ENCODE measurements around the gene FBLN5. TPM values are rescaled to one million over a fixed set of nuclear protein-coding genes. Genes with fewer than 3 reads are reported as not detected.

The FBLN5 gene
- total and polyA plus RNA-seq, 4 donors = 3.9 to 21.8 (median 14.8) TPM

- Histone ChIP-seq H3K9ac (ENCODE audit: low read depth in 1 of 2, low read length in 2 of 2) (peak overlapping the region in 1 of 2 donors; percentile 9), H3K9me3 (ENCODE audit: control insufficient read depth in 4 of 4, low read length in 3 of 4) (no peaks in the 10 kb centered on the region), H3K36me3 (ENCODE audit: control insufficient read depth in 4 of 4, insufficient read depth in 3 of 4, low read depth in 1 of 4, low read length in 3 of 4) (no peaks in the 10 kb centered on the region), H3K27ac (ENCODE audit: low read depth in 1 of 2, low read length in 2 of 2) (no peak overlapping the region), H3K4me3 (ENCODE audit: low read depth in 1 of 3, low read length in 3 of 3) (no peak overlapping the region), H3K4me1 (ENCODE audit: control insufficient read depth in 4 of 4, insufficient read depth in 4 of 4, low read length in 3 of 4) (peaks cover 0 to 12% (median 7%) of the 10 kb centered on the region in 4 donors), H3K27me3 (ENCODE audit: control insufficient read depth in 4 of 4, insufficient read depth in 4 of 4, low read length in 3 of 4) (no peaks in the 10 kb centered on the region)
- TF ChIP-seq SP1 (IDR thresholded peaks at IDR 0.05) (no peak), GABPA (IDR thresholded peaks at IDR 0.05 in 1 of 2, conservative IDR thresholded peaks at IDR 0.05 in 1 of 2) (no peak), YY1 (IDR thresholded peaks at IDR 0.05) (no peak), ATF3 (IDR thresholded peaks at IDR 0.05) (no peak), JUND (IDR thresholded peaks at IDR 0.05) (no peak), RAD21 (IDR thresholded peaks at IDR 0.05) (no peak), HNF4A (conservative IDR thresholded peaks at IDR 0.05) (no peak), HNF4G (IDR thresholded peaks at IDR 0.05) (no peak), EGR1 (IDR thresholded peaks at IDR 0.05; ENCODE audit: low read depth in 2 of 2) (no peak), FOXA1 (IDR thresholded peaks at IDR 0.05) (no peak)
- TF ChIP-seq, protein P1, sequence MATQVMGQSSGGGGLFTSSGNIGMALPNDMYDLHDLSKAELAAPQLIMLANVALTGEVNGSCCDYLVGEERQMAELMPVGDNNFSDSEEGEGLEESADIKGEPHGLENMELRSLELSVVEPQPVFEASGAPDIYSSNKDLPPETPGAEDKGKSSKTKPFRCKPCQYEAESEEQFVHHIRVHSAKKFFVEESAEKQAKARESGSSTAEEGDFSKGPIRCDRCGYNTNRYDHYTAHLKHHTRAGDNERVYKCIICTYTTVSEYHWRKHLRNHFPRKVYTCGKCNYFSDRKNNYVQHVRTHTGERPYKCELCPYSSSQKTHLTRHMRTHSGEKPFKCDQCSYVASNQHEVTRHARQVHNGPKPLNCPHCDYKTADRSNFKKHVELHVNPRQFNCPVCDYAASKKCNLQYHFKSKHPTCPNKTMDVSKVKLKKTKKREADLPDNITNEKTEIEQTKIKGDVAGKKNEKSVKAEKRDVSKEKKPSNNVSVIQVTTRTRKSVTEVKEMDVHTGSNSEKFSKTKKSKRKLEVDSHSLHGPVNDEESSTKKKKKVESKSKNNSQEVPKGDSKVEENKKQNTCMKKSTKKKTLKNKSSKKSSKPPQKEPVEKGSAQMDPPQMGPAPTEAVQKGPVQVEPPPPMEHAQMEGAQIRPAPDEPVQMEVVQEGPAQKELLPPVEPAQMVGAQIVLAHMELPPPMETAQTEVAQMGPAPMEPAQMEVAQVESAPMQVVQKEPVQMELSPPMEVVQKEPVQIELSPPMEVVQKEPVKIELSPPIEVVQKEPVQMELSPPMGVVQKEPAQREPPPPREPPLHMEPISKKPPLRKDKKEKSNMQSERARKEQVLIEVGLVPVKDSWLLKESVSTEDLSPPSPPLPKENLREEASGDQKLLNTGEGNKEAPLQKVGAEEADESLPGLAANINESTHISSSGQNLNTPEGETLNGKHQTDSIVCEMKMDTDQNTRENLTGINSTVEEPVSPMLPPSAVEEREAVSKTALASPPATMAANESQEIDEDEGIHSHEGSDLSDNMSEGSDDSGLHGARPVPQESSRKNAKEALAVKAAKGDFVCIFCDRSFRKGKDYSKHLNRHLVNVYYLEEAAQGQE (IDR thresholded peaks at IDR 0.05) = no peak
- DNase-seq (ENCODE audit: low spot score) = no peak
- WGBS = 68% methylated on average over 2 of the region's 2 CpGs
These were observed 81.4 kb downstream of the FBLN5 start for GRCh38 chr14:91866061-91866460.

DNA sequence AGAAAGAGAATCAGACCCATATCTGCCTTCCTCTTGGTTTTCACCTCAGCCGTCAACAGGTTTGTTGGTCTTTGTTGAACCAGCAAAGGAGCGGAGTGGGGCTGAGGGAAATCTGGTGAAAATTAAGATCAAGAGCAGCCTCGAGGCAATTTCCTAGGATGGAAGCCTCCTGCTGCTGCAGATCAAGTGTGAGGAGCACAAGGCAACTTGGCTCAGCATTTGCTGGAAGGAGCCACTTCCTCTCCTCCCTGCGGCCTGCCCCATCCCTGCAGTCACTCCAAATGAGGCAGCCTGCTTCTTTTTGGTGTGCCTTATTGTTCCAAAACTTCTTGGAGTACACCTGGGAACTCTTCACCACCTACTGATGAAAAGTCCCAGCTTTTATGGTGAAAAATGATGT is 85.1 kb downstream of the FBLN5 start:
- H3K4me1 ChIP-seq (ENCODE audit: control insufficient read depth in 4 of 4, insufficient read depth in 4 of 4, low read length in 3 of 4) = no peaks in the 10 kb centered on the region
- TF ChIP-seq FOXA1 (IDR thresholded peaks at IDR 0.05) (no peak), ATF3 (IDR thresholded peaks at IDR 0.05) (no peak), TAF1 (conservative IDR thresholded peaks at IDR 0.05) (no peak), EGR1 (IDR thresholded peaks at IDR 0.05; ENCODE audit: low read depth in 2 of 2) (no peak), RAD21 (IDR thresholded peaks at IDR 0.05) (no peak), NR2F2 (IDR thresholded peaks at IDR 0.05) (no peak), SP1 (IDR thresholded peaks at IDR 0.05) (no peak), MAX (IDR thresholded peaks at IDR 0.05) (no peak), GABPA (IDR thresholded peaks at IDR 0.05 in 1 of 2, conservative IDR thresholded peaks at IDR 0.05 in 1 of 2) (no peak), FOXA2 (IDR thresholded peaks at IDR 0.05) (no peak), YY1 (IDR thresholded peaks at IDR 0.05) (no peak)
- TF ChIP-seq, protein P2, sequence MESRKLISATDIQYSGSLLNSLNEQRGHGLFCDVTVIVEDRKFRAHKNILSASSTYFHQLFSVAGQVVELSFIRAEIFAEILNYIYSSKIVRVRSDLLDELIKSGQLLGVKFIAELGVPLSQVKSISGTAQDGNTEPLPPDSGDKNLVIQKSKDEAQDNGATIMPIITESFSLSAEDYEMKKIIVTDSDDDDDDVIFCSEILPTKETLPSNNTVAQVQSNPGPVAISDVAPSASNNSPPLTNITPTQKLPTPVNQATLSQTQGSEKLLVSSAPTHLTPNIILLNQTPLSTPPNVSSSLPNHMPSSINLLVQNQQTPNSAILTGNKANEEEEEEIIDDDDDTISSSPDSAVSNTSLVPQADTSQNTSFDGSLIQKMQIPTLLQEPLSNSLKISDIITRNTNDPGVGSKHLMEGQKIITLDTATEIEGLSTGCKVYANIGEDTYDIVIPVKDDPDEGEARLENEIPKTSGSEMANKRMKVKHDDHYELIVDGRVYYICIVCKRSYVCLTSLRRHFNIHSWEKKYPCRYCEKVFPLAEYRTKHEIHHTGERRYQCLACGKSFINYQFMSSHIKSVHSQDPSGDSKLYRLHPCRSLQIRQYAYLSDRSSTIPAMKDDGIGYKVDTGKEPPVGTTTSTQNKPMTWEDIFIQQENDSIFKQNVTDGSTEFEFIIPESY (IDR thresholded peaks at IDR 0.05) = no peak
- TF ChIP-seq, protein P1 (IDR thresholded peaks at IDR 0.05) = no peak

More for the DNA sequence above, 85.1 kb downstream of the FBLN5 start:
- no peak overlapping the region for H3K9ac ChIP-seq (ENCODE audit: low read depth in 1 of 2, low read length in 2 of 2)
- H3K4me3 ChIP-seq (ENCODE audit: low read depth in 1 of 3, low read length in 3 of 3) = no peak overlapping the region
- no peak for DNase-seq (ENCODE audit: low spot score)
- 79% methylated on average over 4 of the region's 4 CpGs for WGBS
- peaks cover 0 to 7% (median 0%) of the 10 kb centered on the region in 4 donors for H3K27me3 ChIP-seq (ENCODE audit: control insufficient read depth in 4 of 4, insufficient read depth in 4 of 4, low read length in 3 of 4)
- no peaks in the 10 kb centered on the region for H3K36me3 ChIP-seq (ENCODE audit: control insufficient read depth in 4 of 4, insufficient read depth in 3 of 4, low read depth in 1 of 4, low read length in 3 of 4)
- H3K27ac ChIP-seq (ENCODE audit: low read depth in 1 of 2, low read length in 2 of 2) = no peak overlapping the region
- no peaks in the 10 kb centered on the region for H3K9me3 ChIP-seq (ENCODE audit: control insufficient read depth in 4 of 4, low read length in 3 of 4)

Data from liver (tissue), 9 donors.